Transverse colon (tissue), 4 donors: ENCODE measurements around the gene UGT3A2. TPM values are rescaled to one million over a fixed set of nuclear protein-coding genes. Genes with fewer than 3 reads are reported as not detected.

Experiments used
- DNase-seq: peaks from one replicate; pipeline ENCODE4 v3.0.0-alpha.2; 2019
- H3K27ac ChIP-seq, 4 donors: fragments of 200-600 bp; sonication (generic); 2 replicates each; pipeline ENCODE4 v1.5.1; 2016 to 2018; ENCODE audit warnings: inconsistent platforms in 4 of 4
- H3K27me3 ChIP-seq: fragments of 200-600 bp; sonication (generic); 2 replicates; pipeline ENCODE4 v1.5.1; 2017; ENCODE audit warnings: inconsistent platforms
- H3K36me3 ChIP-seq, 4 donors: fragments of 200-600 bp; sonication (generic); 2 replicates each; pipeline ENCODE4 v1.5.1; 2017 to 2019; ENCODE audit warnings: inconsistent platforms in 4 of 4
- H3K4me1 ChIP-seq, 4 donors: fragments of 200-600 bp; sonication (generic); 2 replicates each; pipeline ENCODE4 v1.5.1; 2017 to 2020; ENCODE audit warnings: inconsistent platforms in 4 of 4
- H3K4me3 ChIP-seq, 4 donors: fragments of 200-600 bp; sonication (generic); 1 replicate in 1 of 4; 2 replicates in 3 of 4; pipeline versions ENCODE4 v1.5.1 to v1.6.1; 2017 to 2019; ENCODE audit warnings: inconsistent platforms in 4 of 4
- H3K9me3 ChIP-seq, 2 donors: fragments of 200-600 bp; sonication (generic); 2 replicates each; pipeline ENCODE4 v1.5.1; 2017 to 2019; ENCODE audit warnings: inconsistent platforms in 2 of 2
- EP300 ChIP-seq: sonication (generic); formaldehyde crosslinking; IDR thresholded peaks from one replicate; pipeline ENCODE4 v1.6.1; 2017; ENCODE audit warnings: antibody characterized with exemption, low read depth
- POLR2A ChIP-seq: fragments of 450-650 bp; IDR thresholded peaks from one replicate; pipeline ENCODE4 v1.6.1; 2016; ENCODE audit warnings: antibody characterized with exemption, mild to moderate bottlenecking, moderate library complexity
- POLR2AphosphoS5 ChIP-seq, 3 donors: sonication (generic); formaldehyde crosslinking; IDR thresholded peaks; one replicate each; pipeline ENCODE4 v1.6.1; 2016; ENCODE audit warnings: antibody characterized with exemption in 3 of 3
- WGBS, 2 donors: methylation state at CpG; one replicate each; pipeline ENCODE4 v1.1.5; 2018; ENCODE audit warnings: low coverage in 1 of 2; 5-methylcytosine and 5-hydroxymethylcytosine counted together
- in situ Hi-C, 4 donors: fragments of 200-750 bp; cut with MboI; loops; one replicate each; pipeline versions ENCODE4 v1.15.0 to v1.15.1; 2017; ENCODE audit warnings: low sequenced_read_pairs in 3 of 4, low pct_ligation_motif_present in 1 of 4, low pct_unique_long_range_greater_than_20kb in 1 of 4
- intact Hi-C: fragments of 100-400 bp; cut with DNase I; formaldehyde crosslinking; loops from one replicate; pipeline ENCODE4 v1.15.1; 2023; ENCODE audit warnings: low total_unique reads
- total RNA-seq, 4 donors: library from RNA; depleted of rRNA; stranded (reverse); fragments of >200 nt; gene quantifications; one replicate each; pipeline ENCODE4 v1.1.0, GENCODE V29; 2016
- TF ChIP-seq, protein P1 (sequence below), 5 experiments: fragments of 200-600 bp in 3 of 5; fragments of 450-650 bp in 2 of 5; sonication (generic) in 3 of 5; IDR thresholded peaks; 1 replicate in 2 of 5; 2 replicates in 3 of 5; pipeline ENCODE4 v1.5.1; 2016 to 2017; ENCODE audit warnings: antibody characterized with exemption in 5 of 5, inconsistent platforms in 3 of 5, mild to moderate bottlenecking in 2 of 5, moderate library complexity in 1 of 5

The UGT3A2 gene
- total RNA-seq, 4 donors from 2014 or later, result 0.48 TPM; not detected in 3

DNA sequence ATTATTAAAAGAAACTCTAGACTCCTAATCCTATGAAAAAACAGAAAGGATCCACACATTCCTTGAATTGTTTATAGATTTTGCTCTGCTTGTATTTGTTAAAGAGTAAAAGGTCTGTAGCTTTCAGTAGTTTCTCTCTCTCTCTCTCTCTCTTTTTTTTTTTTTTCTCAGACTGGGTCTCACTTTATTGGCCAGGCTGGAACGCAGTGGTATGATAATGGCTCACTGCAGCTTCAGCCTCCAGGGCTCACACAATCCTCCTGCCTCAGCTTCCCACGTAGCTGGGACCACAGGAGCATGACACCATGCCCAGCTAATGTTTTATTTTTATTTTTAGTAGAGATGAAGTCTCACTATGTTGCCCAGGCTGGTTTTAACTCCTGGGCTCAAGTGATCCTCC, 9.3 kb downstream of the UGT3A2 start:
- H3K4me3 ChIP-seq, result no peak overlapping the region
- H3K27me3 ChIP-seq, result no peaks in the 10 kb centered on the region
- 64 to 83% methylated on average over 1 to 2 of the region's 2 CpGs for WGBS, 2 donors
- intact Hi-C loops, result no loop called here
- no peak overlapping the region for H3K27ac ChIP-seq
- no peaks in the 10 kb centered on the region for H3K36me3 ChIP-seq
- no peak for DNase-seq
- in situ Hi-C loops, result no loop called here
- no peaks in the 10 kb centered on the region for H3K4me1 ChIP-seq
- H3K9me3 ChIP-seq, result no peaks in the 10 kb centered on the region
- no peak for TF ChIP-seq POLR2AphosphoS5 (IDR thresholded peaks at IDR 0.05)
- no peak for TF ChIP-seq POLR2A
- TF ChIP-seq EP300, result no peak
- TF ChIP-seq, protein P1, sequence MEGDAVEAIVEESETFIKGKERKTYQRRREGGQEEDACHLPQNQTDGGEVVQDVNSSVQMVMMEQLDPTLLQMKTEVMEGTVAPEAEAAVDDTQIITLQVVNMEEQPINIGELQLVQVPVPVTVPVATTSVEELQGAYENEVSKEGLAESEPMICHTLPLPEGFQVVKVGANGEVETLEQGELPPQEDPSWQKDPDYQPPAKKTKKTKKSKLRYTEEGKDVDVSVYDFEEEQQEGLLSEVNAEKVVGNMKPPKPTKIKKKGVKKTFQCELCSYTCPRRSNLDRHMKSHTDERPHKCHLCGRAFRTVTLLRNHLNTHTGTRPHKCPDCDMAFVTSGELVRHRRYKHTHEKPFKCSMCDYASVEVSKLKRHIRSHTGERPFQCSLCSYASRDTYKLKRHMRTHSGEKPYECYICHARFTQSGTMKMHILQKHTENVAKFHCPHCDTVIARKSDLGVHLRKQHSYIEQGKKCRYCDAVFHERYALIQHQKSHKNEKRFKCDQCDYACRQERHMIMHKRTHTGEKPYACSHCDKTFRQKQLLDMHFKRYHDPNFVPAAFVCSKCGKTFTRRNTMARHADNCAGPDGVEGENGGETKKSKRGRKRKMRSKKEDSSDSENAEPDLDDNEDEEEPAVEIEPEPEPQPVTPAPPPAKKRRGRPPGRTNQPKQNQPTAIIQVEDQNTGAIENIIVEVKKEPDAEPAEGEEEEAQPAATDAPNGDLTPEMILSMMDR (IDR thresholded peaks at IDR 0.05), result no peak

DNA sequence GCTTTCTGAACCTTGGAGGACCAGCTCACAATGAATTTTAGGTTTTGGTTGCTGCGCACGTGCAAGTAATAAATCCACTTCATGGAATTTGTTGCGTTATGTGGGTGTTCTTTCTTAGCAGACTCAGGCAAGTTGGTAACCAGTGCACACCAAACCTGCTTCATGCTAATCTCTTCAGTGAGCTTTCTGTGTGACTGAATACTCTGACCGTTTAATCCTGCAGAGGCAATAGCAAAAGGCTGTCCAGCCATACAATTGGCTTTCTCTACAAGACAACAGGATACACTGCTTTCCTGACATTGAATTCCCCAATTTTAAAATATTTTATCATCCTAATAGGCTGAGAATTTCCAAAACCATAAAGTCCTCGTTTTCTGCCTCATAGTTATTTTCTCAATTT, 10.3 kb downstream of the UGT3A2 start:
- H3K27me3 ChIP-seq, result no peaks in the 10 kb centered on the region
- H3K9me3 ChIP-seq, result no peaks in the 10 kb centered on the region
- H3K27ac ChIP-seq, result no peak overlapping the region
- in situ Hi-C loops, result no loop called here
- intact Hi-C loops, result no loop called here
- no peak overlapping the region for H3K4me3 ChIP-seq
- H3K4me1 ChIP-seq, result no peaks in the 10 kb centered on the region
- WGBS, 2 donors, result 60 to 61% methylated on average over 2 to 5 of the region's 5 CpGs
- no peak for DNase-seq
- TF ChIP-seq POLR2A, result no peak
- TF ChIP-seq POLR2AphosphoS5 (IDR thresholded peaks at IDR 0.05), result no peak
- TF ChIP-seq, protein P1 (IDR thresholded peaks at IDR 0.05), result no peak
- TF ChIP-seq EP300, result no peak
- no peaks in the 10 kb centered on the region for H3K36me3 ChIP-seq

DNA sequence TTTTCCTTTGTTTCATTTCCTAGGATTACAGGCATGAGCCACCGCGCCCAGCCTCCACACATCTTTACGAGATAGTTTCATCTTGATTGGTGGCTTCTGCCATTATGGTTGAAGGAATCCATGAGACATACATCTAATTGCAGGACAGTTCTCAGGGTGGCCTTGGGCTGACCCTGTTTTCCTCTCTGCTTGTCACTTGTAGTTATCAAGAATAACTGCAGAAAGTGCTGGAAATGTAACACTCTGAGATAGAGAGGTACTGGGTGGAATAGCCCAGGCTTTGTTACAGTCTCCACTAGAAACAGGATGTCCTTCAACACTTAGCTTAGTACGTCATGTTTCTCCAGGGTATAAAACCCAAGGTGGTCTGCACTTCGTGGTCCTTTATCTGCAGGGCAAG, 10.7 kb downstream of the UGT3A2 start:
- 70% methylated on average over 5 of the region's 5 CpGs for WGBS, 2 donors

DNA sequence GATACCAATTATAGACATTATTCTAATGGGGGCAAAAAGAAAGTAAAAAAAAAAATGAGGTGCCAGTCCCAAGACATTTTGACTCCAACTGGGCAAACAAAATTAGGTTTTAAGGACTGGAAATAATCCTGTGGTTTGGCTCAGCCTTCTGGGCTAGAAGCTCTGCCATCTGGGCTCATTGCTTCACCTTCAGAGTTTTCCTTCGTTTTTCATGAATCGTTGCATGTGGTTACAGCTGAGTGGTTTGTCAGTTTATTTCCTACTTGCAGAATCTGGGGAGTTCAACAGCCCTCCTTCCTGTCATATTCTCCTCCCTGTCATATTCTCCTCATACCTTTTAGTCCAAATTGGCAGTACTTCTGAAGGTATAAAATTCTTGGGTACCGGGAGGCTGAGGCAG, 12.0 kb downstream of the UGT3A2 start:
- Histone ChIP-seq H3K9me3 (no peaks in the 10 kb centered on the region), H3K4me3 (no peak overlapping the region), H3K4me1 (no peaks in the 10 kb centered on the region), H3K36me3 (no peaks in the 10 kb centered on the region), H3K27ac (no peak overlapping the region), H3K27me3 (no peaks in the 10 kb centered on the region)
- in situ Hi-C loops (no loop called here), intact Hi-C loops (no loop called here)
- DNase-seq, result no peak
- WGBS, 2 donors, result 65 to 80% methylated on average over 1 to 3 of the region's 3 CpGs
- TF ChIP-seq EP300 (no peak), POLR2A (no peak), POLR2AphosphoS5 (IDR thresholded peaks at IDR 0.05) (no peak)
- TF ChIP-seq, protein P1 (IDR thresholded peaks at IDR 0.05), result no peak

More for the DNA sequence above, 10.7 kb downstream of the UGT3A2 start:
- Histone ChIP-seq H3K4me3 (no peak overlapping the region), H3K4me1 (no peaks in the 10 kb centered on the region), H3K36me3 (no peaks in the 10 kb centered on the region), H3K9me3 (no peaks in the 10 kb centered on the region), H3K27me3 (no peaks in the 10 kb centered on the region), H3K27ac (no peak overlapping the region)
- TF ChIP-seq POLR2AphosphoS5 (IDR thresholded peaks at IDR 0.05) (no peak), EP300 (no peak), POLR2A (no peak)
- TF ChIP-seq, protein P1 (IDR thresholded peaks at IDR 0.05), result no peak
- in situ Hi-C loops, result no loop called here
- DNase-seq, result no peak
- intact Hi-C loops, result no loop called here
